ENCODE results near the gene ASTN2.

ASTN2 gene

GRCh38 chr9:116569111-116569510 is 845.7 kb downstream of the ASTN2 start:
- H3K27ac ChIP-seq: no peak overlapping the region
- TF ChIP-seq, protein P1, sequence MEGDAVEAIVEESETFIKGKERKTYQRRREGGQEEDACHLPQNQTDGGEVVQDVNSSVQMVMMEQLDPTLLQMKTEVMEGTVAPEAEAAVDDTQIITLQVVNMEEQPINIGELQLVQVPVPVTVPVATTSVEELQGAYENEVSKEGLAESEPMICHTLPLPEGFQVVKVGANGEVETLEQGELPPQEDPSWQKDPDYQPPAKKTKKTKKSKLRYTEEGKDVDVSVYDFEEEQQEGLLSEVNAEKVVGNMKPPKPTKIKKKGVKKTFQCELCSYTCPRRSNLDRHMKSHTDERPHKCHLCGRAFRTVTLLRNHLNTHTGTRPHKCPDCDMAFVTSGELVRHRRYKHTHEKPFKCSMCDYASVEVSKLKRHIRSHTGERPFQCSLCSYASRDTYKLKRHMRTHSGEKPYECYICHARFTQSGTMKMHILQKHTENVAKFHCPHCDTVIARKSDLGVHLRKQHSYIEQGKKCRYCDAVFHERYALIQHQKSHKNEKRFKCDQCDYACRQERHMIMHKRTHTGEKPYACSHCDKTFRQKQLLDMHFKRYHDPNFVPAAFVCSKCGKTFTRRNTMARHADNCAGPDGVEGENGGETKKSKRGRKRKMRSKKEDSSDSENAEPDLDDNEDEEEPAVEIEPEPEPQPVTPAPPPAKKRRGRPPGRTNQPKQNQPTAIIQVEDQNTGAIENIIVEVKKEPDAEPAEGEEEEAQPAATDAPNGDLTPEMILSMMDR (conservative IDR thresholded peaks at IDR 0.05): no peak

DNA sequence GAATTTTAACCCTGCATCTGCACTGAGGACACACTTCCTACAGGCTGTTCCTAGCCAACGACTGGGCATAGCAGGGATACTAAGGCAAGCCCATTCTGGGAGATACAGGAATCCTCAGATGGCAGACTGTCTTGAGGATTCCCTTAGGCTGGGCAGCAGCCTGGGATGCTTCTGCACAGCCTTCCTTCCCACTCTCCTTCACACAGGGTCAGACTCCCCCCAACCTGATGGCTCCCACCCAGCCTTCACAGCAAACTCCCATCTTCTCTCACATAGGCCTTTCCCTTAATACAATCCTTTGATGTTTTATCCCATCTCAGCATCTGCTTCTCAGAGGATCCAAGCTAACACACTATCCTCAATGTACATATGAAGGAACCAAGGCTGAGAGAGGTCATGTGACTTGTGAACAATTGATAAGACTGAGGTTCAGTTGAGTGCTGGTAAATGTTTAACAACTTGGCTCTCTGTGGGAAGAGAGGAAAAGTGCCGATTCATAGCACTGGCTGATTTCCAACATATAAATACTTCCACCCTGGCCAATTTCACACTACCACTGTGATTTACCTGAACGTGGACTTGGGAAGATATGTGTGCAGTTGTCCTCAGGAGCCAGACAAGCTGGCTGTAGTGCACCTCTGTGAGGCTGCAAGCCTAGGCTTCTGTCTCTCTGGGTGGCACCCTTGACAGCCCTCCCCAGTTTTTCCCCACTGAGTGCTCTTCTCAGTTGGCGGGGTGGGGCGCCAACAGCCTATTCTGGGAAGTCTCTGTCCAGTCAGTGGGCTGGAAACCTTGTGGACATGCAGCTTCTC is 848.0 kb downstream of the ASTN2 start:
- TF ChIP-seq, protein P1 (conservative IDR thresholded peaks at IDR 0.05): no peak
- peak overlapping the region; percentile 49 for H3K27ac ChIP-seq

GRCh38 chr9:116565986-116566385 is 848.9 kb downstream of the ASTN2 start:
- H3K27ac ChIP-seq: peak overlapping the region; percentile 49; the same call in 1 of the 2 replicates
- TF ChIP-seq, protein P1 (conservative IDR thresholded peaks at IDR 0.05): no peak

DNA sequence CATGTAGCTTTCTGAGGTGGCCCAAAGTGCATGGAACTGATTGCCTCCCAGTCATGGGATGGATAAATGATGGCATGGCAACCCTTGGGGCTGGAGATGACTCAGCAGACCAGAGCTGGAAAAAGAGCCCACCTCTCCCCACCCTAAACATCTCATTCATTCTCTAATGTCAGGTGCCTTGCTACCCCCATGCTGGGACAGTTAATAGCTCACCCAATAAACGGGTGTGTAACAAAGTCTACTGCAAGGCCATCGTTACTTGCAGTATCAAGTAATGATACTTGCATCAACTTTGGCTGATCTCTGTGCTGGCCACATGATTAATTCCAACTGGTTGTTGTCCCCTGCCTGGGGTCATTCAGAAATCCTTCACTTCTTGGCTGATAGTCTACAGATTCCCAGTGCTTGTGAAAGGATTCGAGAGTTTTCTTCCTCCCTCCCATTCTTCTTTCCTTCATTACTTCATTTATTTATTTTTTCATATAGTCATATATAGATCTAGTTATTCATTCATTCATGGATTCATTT is 850.5 kb downstream of the ASTN2 start:
- TF ChIP-seq, protein P1 (conservative IDR thresholded peaks at IDR 0.05): no peak
- H3K27ac ChIP-seq: no peak overlapping the region

DNA sequence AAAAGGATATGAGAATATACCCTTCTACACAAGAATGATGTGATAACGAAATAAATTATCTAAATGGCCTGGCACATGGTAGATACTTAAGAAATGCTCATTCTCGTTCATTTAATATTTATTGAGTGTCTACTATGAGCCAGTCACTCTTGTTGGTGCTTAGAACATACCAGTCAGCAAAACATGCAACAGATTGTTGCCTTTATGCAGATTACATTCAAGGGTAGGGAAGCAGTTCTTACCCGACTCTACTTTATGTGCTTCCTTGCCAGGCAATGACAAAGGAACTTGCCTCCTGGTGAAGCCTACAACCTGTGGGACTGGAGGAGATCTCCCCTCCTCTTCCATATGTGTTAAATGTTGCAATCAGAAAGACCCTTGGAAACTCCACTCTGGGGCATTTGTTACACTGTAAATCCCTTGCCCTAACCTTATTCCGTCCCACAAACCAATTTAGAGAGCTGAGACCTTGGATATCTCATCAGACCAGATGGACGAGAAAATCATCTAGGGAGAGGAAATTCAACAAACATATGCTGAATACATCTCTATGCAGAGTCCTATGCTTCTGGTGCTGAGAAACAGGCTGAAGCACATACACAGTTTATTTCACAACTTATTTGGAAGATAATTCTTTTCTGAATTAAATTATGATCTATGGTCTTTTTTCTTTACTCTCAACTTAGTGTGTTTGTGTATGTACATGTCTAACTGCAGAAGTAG is 855.9 kb downstream of the ASTN2 start:
- TF ChIP-seq, protein P1 (conservative IDR thresholded peaks at IDR 0.05): no peak
- no peak overlapping the region for H3K27ac ChIP-seq

DNA sequence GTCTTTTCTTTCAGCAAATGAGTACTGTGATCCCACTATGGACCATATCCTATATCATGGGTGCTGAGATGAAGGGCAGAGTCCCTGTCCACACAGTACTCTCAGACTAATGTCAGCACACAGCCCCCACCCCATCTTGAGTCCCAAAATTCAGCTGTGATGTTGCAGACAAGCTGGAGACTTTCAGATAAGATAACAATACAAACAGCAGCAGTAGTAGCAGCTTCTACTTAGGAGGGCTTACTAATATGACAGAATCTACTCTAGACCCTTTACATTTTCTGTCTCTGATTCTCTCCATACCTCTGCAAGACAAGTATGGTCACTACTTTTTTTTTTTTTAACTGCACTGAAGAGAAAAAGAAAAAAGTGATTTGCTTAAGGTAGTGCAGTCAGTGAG is 856.8 kb downstream of the ASTN2 start:
- no peak overlapping the region for H3K27ac ChIP-seq
- TF ChIP-seq, protein P1 (conservative IDR thresholded peaks at IDR 0.05): no peak

DNA sequence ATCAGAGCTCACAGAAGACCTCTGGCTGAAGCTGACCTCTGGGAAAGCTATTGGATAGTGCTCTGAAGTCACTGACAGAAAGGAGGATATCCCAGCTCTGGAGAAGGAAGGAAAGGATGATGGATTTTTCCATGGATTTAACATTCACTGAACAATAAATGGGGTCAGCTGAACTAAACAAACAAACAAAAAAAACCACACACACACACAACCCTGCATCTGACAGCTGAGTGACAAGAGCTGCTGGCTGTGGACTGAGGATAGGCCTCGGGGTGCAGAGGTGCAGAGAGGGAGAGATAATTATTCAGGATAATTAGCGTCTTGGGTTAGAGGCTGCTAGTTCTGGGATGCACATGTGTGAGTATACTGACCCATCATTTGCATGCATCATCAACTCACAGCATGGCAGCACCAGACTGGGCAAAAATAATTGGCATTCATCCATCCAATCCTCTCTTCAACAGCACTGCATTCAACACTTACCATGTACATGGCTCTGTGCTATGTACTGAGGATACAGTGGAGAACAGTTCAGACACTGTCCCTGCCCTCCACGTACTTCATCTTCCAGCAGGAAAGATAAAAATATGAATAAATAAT is 859.2 kb downstream of the ASTN2 start:
- H3K27ac ChIP-seq: no peak overlapping the region
- TF ChIP-seq, protein P1 (conservative IDR thresholded peaks at IDR 0.05): no peak

All from VCaP (cell line).